HG02623 (cell line): ENCODE results near the gene SLC39A3.

Source experiments
- ATAC-seq: cut with Tn5 transposase; IDR thresholded peaks from one replicate; pipeline ENCODE4 v1.9.1; 2021; ENCODE audit warnings: moderate library complexity; ENCODE audit not compliant: unreplicated experiment

SLC39A3 gene

DNA sequence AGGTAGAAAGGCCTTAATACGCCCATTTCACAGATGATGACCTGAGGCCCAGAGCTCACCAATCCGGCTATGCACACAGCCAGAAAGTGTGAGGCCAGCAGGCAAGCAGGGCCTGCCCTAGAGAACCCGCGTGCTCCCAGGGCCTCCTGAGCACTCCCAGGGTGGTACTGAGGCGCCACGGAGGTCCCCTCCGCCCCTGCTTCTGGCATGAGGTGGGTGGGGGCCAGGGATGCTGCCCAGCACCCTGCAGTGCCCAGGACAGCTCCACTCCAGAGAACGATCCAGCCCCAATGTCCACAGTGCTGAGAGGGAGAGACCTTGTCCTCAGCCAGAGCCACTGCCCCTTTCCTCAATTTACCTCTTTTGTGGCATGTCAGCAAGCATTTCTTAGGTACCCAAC, 29.4 kb upstream of the SLC39A3 start:
- no peak for ATAC-seq

DNA sequence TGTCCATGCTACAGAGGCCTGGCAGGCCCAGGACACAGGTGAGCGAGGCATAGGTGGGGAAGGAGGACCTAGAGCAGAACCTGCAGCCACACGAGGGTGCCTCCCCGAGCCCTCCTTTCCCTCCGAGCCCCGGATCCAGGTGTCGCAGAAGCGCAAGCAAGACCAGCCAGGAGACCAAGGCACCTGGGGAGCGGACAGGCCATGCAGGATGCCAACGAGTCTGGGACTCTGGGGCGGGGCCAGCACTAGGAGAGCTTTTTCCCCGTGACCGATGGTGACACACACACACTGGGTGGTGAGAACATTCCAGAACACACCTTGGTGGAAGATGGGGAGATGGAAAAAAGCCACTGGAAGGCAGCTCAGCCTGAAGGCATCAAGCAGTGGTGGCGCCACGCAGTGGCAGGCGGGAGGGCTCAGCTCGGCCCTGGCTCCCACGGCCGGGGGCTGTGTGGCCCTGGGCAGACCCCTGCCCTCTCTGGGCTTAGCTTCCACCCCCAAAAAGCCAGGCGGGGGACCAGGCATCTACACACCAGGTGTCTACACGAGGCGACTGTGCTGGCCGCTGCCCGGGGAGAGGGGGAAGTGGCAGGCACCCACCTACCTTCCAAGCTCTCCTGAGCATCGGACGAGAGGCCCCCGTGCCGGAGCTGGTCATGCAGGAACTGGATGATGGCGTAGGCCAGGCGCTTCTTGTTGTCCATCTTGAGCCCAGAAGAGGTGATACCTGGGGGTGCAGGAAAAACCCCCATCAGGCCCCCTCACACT, 28.7 kb upstream of the SLC39A3 start:
- ATAC-seq = no peak

DNA sequence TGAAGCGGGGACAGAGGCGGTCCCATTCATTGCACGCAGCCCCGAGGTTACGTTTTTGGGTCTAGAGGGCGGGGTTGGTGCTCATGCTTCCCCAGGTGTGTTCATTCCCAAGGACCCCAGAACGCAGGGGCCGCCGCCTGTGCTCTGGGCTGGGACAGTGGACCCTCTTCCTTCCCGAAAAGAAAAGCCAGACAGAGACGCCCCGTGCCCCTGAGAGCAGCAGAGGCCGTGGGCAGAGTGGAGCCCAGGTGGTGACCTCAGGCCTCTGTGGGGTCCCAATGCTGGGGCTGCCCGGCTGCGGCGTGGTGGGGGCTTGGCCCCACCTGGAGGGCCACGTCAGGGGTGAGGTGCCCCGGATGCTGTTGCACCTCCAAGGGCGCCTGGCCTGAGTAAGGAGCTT, 27.9 kb upstream of the SLC39A3 start:
- ATAC-seq = no peak

DNA sequence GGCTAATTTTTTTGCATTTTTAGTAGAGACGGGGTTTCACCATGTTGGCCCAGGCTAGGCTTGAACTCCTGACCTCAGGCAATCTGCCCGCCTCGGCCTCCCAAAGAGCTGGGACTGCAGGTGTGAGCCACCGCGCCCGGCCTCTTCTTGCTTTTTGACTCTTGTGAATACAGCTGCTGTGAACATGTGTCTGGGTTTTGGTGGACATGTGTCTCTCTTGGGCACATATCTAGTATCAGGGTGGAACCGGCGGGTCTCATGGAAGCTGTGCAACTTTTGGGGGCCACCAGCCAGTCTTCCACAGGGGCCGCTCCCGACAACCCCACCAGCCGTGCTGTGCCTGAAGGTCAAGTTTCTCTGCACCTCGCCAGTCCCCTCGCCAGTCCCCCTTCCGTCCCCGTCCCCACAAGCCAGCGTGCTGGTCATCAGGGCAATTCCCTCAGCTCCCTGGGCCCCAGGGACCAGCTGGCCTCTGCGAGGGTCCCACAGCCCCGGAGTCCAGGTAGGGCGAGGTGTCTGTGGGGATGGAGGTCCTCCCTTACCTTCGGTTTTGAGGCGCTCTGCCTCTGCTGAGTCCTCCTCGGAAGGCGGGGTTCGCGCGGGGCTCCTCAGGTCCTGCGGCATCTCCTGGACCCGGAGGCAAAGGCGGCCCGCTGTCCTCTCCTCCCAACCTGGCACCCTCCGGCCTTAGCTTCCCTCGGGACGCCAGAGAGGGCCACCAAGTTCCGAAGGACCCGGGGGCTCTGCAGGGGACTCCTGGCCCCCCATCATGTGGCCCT, 27.0 kb upstream of the SLC39A3 start:
- ATAC-seq = no peak

DNA sequence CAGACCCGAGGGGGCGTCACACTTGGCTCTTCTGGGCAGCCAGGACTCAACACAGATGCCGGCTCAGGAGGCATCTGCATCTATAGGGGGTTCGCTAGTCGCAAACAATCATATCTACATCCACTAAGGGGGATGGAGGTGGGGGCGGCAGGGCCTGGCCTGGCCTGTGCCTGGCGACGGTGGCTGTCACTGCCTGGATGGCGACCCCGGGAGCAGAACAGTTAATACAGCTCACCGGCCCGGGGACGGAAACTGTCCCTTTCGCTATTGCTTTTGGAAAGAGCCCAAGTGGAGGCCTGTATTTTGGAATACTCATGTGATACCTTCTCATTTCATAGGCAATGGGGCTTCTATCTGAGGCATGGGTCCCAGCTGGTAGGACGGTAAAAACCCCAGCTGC, 25.6 kb upstream of the SLC39A3 start:
- ATAC-seq = no peak

DNA sequence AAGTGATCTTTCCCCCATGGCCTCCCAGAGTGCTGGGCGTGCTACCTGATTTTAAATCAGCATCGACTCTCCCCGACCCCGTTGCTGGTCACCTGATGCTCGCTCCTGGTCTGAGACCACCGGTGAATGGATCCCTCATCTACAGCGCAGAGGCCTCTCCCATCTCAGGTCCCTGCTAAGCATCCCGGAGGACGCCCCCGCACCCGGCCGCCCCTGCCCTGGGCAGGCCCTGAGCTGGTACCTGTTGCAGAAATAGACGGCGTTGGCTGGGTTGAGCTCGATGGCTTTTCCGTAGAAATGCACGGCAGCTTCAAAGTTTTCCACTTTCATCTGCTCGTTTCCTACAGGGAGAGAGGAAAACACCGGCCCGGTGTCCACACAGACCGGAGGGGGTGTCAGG, 25.1 kb upstream of the SLC39A3 start:
- ATAC-seq = no peak

DNA sequence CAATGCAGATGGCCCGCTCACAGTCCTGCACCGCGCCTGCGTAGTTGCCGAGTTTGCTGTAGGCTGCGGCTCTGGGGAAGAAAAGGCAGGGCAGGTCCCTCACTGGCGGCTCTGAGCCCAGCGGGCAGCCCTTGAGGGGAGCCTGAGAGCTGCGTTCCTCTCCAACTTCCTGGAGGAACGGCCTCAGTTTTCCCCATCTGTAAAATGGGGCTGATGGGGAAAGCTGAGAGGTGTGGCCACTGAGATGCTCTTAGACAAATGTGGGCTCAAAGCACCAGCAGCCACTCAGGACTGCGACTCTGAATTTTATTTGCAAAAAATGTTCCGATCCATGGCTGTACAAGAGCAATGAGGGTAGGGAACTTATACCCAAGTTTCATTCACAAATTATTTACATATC, 23.9 kb upstream of the SLC39A3 start:
- ATAC-seq = no peak

DNA sequence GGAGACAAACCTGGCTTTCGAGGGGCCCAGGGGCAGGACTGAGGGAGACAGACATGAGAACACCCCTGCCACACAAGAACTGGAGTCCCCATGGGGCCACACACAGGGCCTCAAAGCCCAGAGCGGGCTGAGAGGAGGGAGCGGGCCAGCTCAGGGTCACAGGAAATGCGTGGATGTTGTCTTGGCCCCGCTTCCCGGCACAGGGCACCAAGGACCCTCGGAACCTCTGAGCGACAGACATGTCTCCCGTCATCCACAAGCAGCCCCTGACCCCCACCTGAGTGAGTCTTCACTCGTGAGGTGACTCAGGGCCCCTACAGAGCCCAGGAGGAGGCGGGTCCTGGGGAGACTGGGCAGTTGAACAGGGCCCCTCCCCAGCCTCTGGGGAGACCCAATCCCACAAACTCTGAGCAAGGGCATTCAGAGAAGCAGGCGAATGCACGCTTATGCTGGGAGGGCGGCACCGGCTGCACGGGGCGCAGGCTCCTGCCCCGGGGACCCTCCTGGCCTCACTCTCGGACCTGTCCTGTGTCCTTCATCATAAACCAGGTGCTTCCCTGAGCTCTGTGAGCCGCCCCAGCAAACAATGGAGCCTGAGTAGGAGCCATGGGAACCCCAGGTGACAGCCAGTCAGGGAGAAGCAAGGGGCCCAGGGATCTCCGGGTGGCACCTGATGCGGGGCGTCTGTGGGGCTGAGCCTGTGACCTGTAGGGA, 23.1 kb upstream of the SLC39A3 start:
- ATAC-seq = no peak

DNA sequence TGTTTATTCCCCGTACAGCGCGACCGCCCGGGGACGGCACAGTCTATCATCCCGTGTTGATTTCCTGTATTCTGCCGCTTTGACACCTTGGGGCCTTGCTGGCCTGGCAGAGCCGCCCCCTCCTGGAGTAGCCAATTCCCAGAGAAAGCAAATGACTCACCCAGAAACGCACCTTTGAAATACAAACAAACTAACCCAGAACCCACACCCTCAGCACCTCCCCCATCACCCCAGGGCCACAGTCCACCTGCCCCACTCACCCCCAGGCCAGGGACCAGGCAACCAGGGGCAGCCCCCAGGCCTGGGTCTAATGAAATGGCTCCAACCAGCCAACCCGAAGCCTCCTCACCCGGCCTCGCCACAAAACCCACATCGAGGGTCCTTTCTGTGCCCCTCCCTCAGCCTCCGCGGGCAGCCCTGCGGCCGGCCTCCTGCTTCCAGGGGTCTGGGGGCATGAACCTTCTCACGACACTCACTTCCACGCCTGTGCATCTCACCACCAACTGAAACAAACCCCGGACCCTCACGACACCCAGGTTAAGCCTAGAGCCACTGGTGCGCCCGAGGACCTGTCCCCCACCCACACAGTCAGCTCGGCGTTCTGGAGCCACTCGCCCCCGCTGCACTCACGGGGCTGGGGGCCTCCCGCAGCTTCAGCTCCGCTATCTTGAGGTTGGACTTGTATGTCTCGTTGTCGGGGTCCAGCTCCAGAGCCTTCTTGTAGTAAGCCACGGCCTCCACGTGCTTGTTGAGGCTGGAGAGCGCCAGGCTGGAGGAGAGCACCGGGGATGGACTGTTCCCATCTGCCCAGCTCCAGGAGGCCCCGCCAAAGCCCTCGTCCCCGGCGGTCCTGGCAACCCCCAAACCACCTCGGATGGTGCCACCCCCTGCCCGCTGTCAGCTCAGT, 22.3 kb upstream of the SLC39A3 start:
- ATAC-seq = no peak

DNA sequence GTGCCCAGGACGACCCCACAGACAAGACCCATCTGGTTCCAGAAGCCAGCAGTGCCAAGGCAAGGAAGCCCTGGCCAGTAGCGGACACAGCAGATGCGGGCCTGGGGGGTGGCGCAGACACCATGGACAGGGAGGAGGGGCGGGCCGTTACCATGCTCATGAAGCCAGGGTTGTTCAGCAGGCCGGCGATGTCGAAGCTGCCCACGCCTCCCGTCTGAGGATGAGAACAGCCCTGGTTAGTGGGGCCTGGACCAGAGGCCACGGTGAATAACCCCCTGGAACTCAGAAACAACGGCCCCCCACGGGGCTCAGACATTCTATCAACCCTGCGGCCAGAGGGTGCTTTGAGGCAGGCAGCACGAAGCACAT, 21.5 kb upstream of the SLC39A3 start:
- ATAC-seq = no peak

DNA sequence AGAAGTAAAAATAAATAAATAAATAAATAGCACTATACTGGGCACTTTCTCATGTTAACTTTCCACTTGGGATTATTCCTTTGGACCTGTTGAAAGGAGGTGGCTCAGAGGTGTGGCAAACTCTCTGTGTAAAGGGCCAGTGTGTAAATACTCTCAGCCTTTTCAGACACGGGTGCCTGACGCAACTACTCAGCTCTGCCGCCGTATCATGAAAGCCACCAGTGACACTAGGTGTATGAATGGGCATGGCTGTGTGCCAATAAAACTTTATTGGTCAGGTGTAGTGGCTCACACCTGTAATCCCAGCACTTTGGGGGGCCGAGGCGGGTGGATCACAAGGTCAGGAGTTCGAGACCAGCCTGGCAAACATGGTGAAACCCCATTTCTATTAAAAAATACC, 20.1 kb upstream of the SLC39A3 start:
- ATAC-seq = no peak

DNA sequence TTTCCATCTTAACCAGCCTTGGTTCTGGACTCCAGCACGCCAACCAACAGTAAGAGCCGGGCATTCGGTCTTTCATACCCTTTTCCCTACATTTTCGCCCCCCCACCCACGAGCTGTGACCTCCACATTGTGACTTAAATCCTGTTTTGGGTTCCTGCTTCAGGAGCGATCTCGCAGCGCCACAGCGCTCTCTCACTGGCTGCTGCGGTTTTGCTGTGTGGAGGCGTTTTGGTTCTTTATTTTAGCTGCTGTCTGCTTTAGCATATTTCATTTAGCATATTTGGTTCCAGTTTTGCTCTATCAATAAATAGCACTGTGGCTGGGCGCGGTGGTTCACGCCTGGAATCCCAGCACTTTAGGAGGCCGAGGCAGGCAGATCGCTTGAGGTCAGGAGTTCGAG, 19.5 kb upstream of the SLC39A3 start:
- no peak for ATAC-seq

DNA sequence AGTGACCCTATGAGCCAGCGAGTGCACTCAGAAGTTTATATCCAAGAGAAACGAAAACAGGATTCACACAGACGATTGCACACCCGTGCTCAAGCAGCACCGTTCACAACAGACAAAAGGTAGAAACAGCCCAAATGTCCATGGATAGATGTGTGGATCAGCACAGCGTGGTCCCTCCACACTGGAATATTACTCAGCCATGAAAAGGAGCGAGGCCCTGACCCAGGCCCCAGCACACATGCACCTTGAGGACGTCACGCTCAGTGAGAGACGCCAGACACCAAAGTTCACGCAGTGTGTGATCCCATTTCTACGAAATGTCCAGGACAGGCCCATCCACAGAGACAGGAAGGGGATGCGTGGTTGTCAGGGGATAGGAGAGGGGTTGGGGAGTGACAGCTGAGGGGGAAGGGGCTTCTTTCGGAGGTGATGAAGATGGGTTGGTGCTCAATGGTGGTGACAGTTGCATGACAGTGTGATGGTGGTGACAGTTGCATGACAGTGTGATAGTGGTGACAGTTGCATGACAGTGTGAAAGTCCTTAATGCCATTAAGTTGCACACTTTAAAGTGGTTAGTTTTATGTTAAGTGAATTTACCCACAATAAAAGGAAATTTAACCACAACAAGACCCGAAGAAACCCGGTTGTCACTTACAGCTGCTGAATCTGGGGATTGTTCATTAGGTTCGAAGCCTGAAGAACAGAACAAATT, 18.9 kb upstream of the SLC39A3 start:
- no peak for ATAC-seq

DNA sequence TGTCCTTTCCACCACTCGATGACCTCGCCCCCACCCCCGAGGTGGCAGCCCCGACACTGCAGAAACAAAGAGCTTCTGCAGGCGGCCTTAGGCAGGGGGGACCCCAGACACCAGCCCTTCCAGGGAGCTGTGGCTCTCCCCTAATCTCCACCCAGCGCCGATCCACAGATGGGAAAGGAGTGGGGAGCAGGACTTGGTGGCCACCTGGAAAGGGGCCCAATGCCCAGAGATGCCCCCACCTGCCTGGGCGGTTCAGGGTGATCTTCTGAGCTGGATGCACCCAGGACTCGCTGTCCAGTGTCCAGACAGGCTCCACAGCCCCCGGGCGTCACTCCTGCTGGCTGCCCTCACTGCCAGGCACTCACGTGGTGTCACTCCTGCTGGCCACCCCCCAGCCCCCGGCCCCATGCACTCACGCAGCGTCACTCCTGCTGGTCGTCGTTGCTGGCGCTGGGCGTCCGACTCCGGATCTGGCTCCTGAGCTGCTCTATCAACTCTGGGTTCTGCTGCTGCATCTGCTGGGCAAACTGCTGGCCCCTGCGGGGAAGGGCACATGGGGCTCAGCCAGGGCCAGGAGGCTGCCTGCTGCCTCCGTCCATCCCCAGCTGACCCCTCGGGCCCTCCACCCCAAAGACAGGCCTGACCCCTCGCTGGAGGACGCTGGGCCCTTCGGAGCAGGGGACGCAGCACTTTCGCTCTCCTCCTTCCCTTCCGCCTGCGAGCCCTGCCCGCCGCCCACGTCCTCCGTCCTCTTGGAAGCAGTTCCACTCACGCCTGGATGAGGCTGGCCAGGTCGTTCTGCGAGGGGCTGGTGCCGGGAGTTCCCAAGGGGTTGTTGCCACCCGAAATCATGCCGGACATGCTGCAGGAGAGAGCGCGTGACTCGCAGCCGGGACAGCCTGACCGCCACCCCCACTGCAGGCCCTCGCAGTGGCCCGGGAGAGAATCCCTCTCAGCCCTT, 17.4 kb upstream of the SLC39A3 start:
- ATAC-seq = no peak

DNA sequence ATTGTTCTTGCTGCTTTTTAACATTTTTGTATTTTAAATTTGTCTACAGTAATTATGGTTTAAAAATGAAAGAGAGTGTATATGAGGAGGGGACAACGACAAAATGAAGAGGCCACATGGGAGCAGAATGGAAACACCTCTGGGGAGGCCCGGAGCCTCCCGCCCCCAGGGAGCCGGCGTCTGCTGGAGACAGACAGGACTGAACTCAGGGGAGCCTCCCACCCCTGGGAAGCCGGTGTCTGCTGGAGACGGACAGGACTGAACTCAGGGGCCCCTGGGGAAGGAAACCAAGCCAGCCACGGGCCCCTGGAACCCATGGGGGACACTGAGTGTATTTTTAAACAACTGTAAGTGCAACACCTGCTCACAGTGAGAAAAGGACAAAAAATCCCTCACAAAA, 16.7 kb upstream of the SLC39A3 start:
- ATAC-seq = no peak

DNA sequence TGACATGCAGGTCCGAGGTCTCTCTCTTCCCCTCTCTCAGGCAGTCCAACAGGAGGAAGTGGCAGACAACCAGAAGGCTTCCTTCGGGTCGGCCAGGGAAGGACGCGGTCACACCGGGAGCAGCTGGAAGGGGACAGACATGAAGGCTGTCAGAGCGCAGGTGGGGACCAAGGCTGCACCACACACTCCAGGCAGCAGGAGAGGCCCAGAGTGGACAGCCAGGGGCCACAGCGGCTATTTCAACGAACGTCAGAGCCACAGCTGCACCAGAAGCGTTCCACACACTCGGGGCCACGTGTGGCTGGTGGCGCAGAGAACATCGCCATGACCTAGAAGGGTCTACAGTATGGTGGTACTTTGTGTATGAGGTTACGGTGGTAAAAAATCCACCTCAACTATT, 16.0 kb upstream of the SLC39A3 start:
- no peak for ATAC-seq

DNA sequence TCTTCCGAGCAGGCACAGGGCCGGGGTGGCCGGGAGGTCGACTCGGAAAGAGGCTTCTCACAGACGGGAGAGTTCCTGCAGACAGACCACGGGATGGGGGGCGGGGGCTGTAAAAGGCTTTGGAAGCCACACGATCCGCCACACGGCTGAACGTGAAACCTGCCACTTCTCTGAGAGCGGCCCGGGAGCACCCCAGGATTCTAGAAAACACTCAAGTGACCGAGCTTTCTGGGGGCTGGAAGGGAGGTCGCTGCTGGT, 15.6 kb upstream of the SLC39A3 start:
- ATAC-seq = no peak

DNA sequence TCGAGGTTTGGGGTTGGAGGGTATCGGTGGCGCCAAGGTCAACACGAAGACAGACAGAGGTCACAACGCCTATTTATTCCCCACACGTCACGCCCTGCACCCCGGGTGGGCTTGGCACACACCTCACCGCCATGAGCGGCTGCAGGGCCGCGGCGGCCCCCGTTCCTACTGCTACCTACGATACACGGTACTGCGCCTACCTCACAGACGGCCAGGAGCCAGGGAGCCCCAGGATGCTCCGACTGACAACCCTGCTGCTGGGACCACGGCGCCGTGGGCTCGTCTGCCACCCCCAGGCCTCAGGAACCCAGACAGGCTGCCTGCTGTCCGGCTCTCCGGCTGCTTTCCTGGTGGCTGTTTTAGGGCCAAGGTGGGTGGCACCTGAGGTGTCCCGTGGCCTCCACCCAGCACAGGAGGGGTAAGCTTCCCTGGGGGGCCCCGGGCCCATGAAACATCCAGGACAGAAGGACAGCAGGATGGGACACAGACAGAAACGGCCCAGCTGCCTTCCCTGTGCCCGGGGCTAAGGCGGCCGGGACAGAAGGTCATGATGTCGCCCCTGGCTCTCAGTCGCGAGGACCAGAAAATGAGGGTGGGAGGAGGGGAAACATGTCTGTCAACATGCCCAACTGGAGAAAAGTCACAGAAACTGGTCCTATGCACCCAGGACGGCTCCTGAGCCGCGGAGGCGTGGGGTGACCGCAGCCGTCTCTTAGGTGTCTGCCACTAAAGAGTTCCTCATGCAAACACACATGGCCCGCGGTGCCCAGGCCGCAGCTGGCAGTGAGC, 15.0 kb upstream of the SLC39A3 start:
- no peak for ATAC-seq

DNA sequence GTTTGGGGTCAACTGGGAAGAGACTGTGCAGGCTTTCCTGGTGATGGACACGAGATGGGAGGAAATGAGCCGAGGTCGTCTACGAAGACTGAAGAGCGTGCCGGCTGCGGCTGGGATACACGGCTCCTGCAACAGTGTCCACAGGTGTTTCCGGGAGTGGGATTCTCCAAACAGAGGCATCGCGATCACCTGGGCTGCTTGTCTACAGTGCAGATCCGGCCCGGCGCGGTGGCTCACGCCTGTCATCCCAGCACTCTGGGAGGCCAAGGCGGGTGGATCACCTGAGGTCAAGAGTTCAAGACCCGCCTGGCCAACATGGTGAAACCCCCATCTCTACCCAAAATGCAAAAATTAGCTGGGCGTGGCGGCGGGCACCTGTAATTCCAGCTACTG, 11.6 kb upstream of the SLC39A3 start:
- ATAC-seq = no peak
